ENCODE measurements around the gene TTL.

DNA sequence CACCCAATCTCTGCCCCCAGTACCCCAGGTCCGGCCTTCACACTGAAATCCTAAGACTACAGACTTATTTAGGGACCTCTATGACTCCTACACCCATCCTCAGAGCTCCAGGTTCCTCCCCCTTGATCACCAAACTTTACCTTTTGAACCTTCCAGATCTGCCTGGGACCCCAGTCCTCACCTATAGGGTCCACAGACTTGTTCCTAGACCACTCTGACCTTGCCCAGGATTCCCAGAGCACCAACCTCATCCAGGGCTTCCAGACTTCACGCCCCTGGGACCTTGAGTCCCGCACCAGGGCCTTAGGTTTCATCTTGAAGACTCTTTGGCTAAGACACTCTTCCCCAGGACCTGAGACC, 102.9 kb downstream of the TTL start:
- TF ChIP-seq POLR2AphosphoS5 (IDR thresholded peaks at IDR 0.05; ENCODE audit: low read depth, low read length): no peak
- TF ChIP-seq POLR2A (IDR thresholded peaks at IDR 0.05; ENCODE audit: low read depth, low read length): no peak
